Stomach (tissue), 9 donors: ENCODE results near the gene SUSD6. TPM values are rescaled to one million over a fixed set of nuclear protein-coding genes. Genes with fewer than 3 reads are reported as not detected.
A peak's percentile ranks its signal among the peaks of the same experiment; 100 is the strongest.

Source experiments
- DNase-seq, 2 donors: peaks; one replicate each; pipeline versions ENCODE4 v3.0.0 to v3.0.0-alpha.2; 2013 to 2019
- H3K27ac ChIP-seq, 5 donors: fragments of 200-600 bp in 4 of 5; sonication (generic) in 4 of 5; one replicate each; pipeline ENCODE4 v1.5.1; 2013 to 2019; ENCODE audit warnings: mild to moderate bottlenecking in 1 of 5, moderate library complexity in 1 of 5
- H3K27me3 ChIP-seq, 3 donors: fragments of 200-600 bp; sonication (generic); one replicate each; pipeline ENCODE4 v1.5.1; 2017 to 2019; ENCODE audit warnings: mixed run types in 1 of 3
- H3K36me3 ChIP-seq, 4 donors: fragments of 200-600 bp; sonication (generic); 1 replicate in 3 of 4; 2 replicates in 1 of 4; pipeline ENCODE4 v1.5.1; 2016 to 2019
- H3K4me1 ChIP-seq, 4 donors: fragments of 200-600 bp; sonication (generic); one replicate each; pipeline ENCODE4 v1.5.1; 2016 to 2019
- H3K4me3 ChIP-seq, 4 donors: fragments of 200-600 bp; sonication (generic) in 3 of 4; one replicate each; pipeline ENCODE4 v1.5.1; 2016 to 2019; ENCODE audit warnings: mild to moderate bottlenecking in 1 of 4
- H3K9me3 ChIP-seq, 4 donors: fragments of 200-600 bp; sonication (generic); one replicate each; pipeline ENCODE4 v1.5.1; 2016 to 2019
- CTCF ChIP-seq, 7 experiments: fragments of 450-650 bp in 4 of 7; fragments of 200-600 bp in 3 of 7; sonication (generic) in 3 of 7; IDR thresholded peaks; one replicate each; pipeline ENCODE4 v1.5.1; 2016 to 2019; ENCODE audit warnings: antibody characterized with exemption in 7 of 7, control low read depth in 2 of 7, mild to moderate bottlenecking in 1 of 7
- EP300 ChIP-seq: sonication (generic); formaldehyde crosslinking; IDR thresholded peaks from one replicate; pipeline ENCODE4 v1.6.1; 2017; ENCODE audit warnings: antibody characterized with exemption
- POLR2A ChIP-seq, 4 donors: fragments of 450-650 bp; IDR thresholded peaks; one replicate each; pipeline ENCODE4 v1.6.1; 2016; ENCODE audit warnings: antibody characterized with exemption in 4 of 4, control low read depth in 2 of 4, mild to moderate bottlenecking in 1 of 4, moderate library complexity in 1 of 4
- POLR2AphosphoS5 ChIP-seq, 3 donors: sonication (generic); formaldehyde crosslinking; IDR thresholded peaks; one replicate each; pipeline ENCODE4 v1.6.1; 2016; ENCODE audit warnings: antibody characterized with exemption in 3 of 3
- WGBS, 5 donors: extraction: QIAGEN DNeasy Blood & Tissue Kit in 3 of 5; methylation state at CpG; one replicate each; pipeline versions ENCODE4 v1.1.5 to v1.1.7; 2013 to 2018; 5-methylcytosine and 5-hydroxymethylcytosine counted together
- intact Hi-C: fragments of 100-400 bp; cut with DNase I; formaldehyde crosslinking; loops from one replicate; pipeline ENCODE4 v1.15.1; 2023; ENCODE audit warnings: low total_unique reads
- polyA plus RNA-seq, 3 donors: library from polyadenylated mRNA; stranded (reverse); fragments of 200-250 nt; gene quantifications; one replicate each; pipeline ENCODE4 v1.2.3, GENCODE V29; 2013
- total RNA-seq, 5 donors: library from RNA; depleted of rRNA; stranded (reverse); fragments of >200 nt; gene quantifications; one replicate each; pipeline versions ENCODE4 v1.1.0 to v1.2.3, GENCODE V29; 2014 to 2016
- donor health status: healthy with polysubstance abuse.
- donor health status: Bipolar disorder and iron deficiency.
- donor health status: healthy.

SUSD6 gene
- total and polyA plus RNA-seq, 8 donors, result 4.9 to 39.0 (median 24.7) TPM

GRCh38 chr14:69648480-69649451 is 37.4 kb downstream of the SUSD6 start:
- Histone ChIP-seq H3K4me3 (no peak overlapping the region), H3K27me3 (no peaks in the 10 kb centered on the region), H3K4me1 (peaks cover 76 to 100% (median 91%) of the 10 kb centered on the region in 4 donors), H3K9me3 (no peaks in the 10 kb centered on the region), H3K27ac (peak overlapping the region; percentile 74 to 92 (median 79)), H3K36me3 (no peaks in the 10 kb centered on the region)
- intact Hi-C loops, result no loop called here
- peak in 1 of 2 donors; percentile 77 for DNase-seq
- WGBS, 5 donors, result 20 to 30% (median 24%) methylated on average over 6 of the region's 6 CpGs
- TF ChIP-seq EP300 (no peak), CTCF (IDR thresholded peaks at IDR 0.05) (no peak), POLR2A (IDR thresholded peaks at IDR 0.05) (no peak), POLR2AphosphoS5 (IDR thresholded peaks at IDR 0.05) (peak in 1 of 3 donors; percentile 30)

- H3K4me3 ChIP-seq, result peak overlapping the region in 1 of 4 donors; percentile 8
- WGBS, 5 donors, result 22 to 52% (median 37%) methylated on average over 3 of the region's 3 CpGs
- no peaks in the 10 kb centered on the region for H3K36me3 ChIP-seq
- H3K27ac ChIP-seq, result peak overlapping the region; percentile 74 to 92 (median 83)
- peaks cover 71 to 100% (median 83%) of the 10 kb centered on the region in 4 donors for H3K4me1 ChIP-seq
- intact Hi-C loops, result no loop called here
- H3K9me3 ChIP-seq, result no peaks in the 10 kb centered on the region
- TF ChIP-seq CTCF (IDR thresholded peaks at IDR 0.05), result no peak
- peak in 1 of 3 donors; percentile 27 for TF ChIP-seq POLR2AphosphoS5 (IDR thresholded peaks at IDR 0.05)
- H3K27me3 ChIP-seq, result no peaks in the 10 kb centered on the region
- peak in 1 of 2 donors; percentile 52 for DNase-seq
Measured at GRCh38 chr14:69650948-69651369, 39.6 kb downstream of the SUSD6 start.

GRCh38 chr14:69651664-69652063 is 40.3 kb downstream of the SUSD6 start:
- Histone ChIP-seq H3K9me3 (no peaks in the 10 kb centered on the region), H3K4me1 (peaks cover 72 to 100% (median 85%) of the 10 kb centered on the region in 4 donors), H3K27me3 (no peaks in the 10 kb centered on the region), H3K27ac (peak overlapping the region; percentile 64 to 92 (median 79)), H3K4me3 (no peak overlapping the region), H3K36me3 (no peaks in the 10 kb centered on the region)
- intact Hi-C loops, result no loop called here
- no peak for TF ChIP-seq POLR2A (IDR thresholded peaks at IDR 0.05)
- DNase-seq, result peak in 1 of 2 donors; percentile 73
- 29 to 52% (median 29%) methylated on average over 1 of the region's 1 CpG for WGBS, 5 donors

GRCh38 chr14:69652942-69653684 is 41.7 kb downstream of the SUSD6 start:
- TF ChIP-seq POLR2AphosphoS5 (IDR thresholded peaks at IDR 0.05), result peak in 1 of 3 donors; percentile 40
- TF ChIP-seq POLR2A (IDR thresholded peaks at IDR 0.05), result no peak
- H3K27me3 ChIP-seq, result no peaks in the 10 kb centered on the region
- WGBS, 5 donors, result 64 to 73% (median 70%) methylated on average over 8 to 10 of the region's 10 CpGs
- intact Hi-C loops, result no loop called here
- peaks cover 76 to 100% (median 85%) of the 10 kb centered on the region in 4 donors for H3K4me1 ChIP-seq
- H3K27ac ChIP-seq, result peak overlapping the region; percentile 74 to 92 (median 83)
- no peaks in the 10 kb centered on the region for H3K9me3 ChIP-seq
- H3K4me3 ChIP-seq, result no peak overlapping the region
- DNase-seq, result peak; percentile 37 to 61
- no peaks in the 10 kb centered on the region for H3K36me3 ChIP-seq

GRCh38 chr14:69654116-69654515 is 42.7 kb downstream of the SUSD6 start:
- Histone ChIP-seq H3K27me3 (no peaks in the 10 kb centered on the region), H3K27ac (peak overlapping the region; percentile 68 to 92 (median 79)), H3K4me3 (no peak overlapping the region), H3K9me3 (no peaks in the 10 kb centered on the region), H3K4me1 (peaks cover 76 to 100% (median 84%) of the 10 kb centered on the region in 4 donors), H3K36me3 (peaks cover 0 to 6% (median 3%) of the 10 kb centered on the region in 4 donors)
- WGBS, 5 donors, result 26 to 50% (median 39%) methylated on average over 3 of the region's 3 CpGs
- intact Hi-C loops, result no loop called here
- TF ChIP-seq CTCF (IDR thresholded peaks at IDR 0.05) (no peak), POLR2AphosphoS5 (IDR thresholded peaks at IDR 0.05) (peak in 1 of 3 donors; percentile 18)
- no peak for DNase-seq
